Fibroblast of lung (primary cell): ENCODE measurements around the gene MFN2. TPM values are rescaled to one million over a fixed set of nuclear protein-coding genes. Genes with fewer than 3 reads are reported as not detected.

Source experiments
- DNase-seq, 2 donors: peaks; one replicate each; pipeline versions ENCODE4 v3.0.0 to v3.0.0-alpha.2; 2010; ENCODE audit warnings: low read depth in 2 of 2
- H2AFZ ChIP-seq: 2 replicates; pipeline ENCODE4 v1.5.1; 2012; ENCODE audit warnings: low read length, control low read depth, inconsistent platforms
- H3K27ac ChIP-seq: 2 replicates; pipeline ENCODE4 v1.5.1; 2011; ENCODE audit warnings: low read length, control low read depth; ENCODE audit not compliant: insufficient read depth
- H3K27me3 ChIP-seq: 2 replicates; pipeline ENCODE4 v1.5.1; 2011; ENCODE audit warnings: mild to moderate bottlenecking, low read length; ENCODE audit not compliant: control insufficient read depth, insufficient read depth
- H3K36me3 ChIP-seq: 2 replicates; pipeline ENCODE4 v1.5.1; 2011; ENCODE audit warnings: low read length; ENCODE audit not compliant: control insufficient read depth, insufficient read depth
- H3K4me1 ChIP-seq: 2 replicates; pipeline ENCODE4 v1.5.1; 2011; ENCODE audit warnings: low read length; ENCODE audit not compliant: control insufficient read depth, insufficient read depth; ENCODE audit errors: extremely low read depth
- H3K4me2 ChIP-seq: 2 replicates; pipeline ENCODE4 v1.5.1; 2011; ENCODE audit warnings: low read length, control low read depth; ENCODE audit not compliant: insufficient read depth; ENCODE audit errors: extremely low read depth
- H3K4me3 ChIP-seq, 4 experiments: fragments of 200-600 bp in 1 of 4; sonication (generic) in 1 of 4; replicated peaks in 1 of 4; 2 replicates each; pipeline ENCODE4 v1.5.1; 2011 to 2016; ENCODE audit warnings: low read length in 4 of 4, low read depth in 3 of 4, mild to moderate bottlenecking in 3 of 4, control low read depth in 2 of 4, inconsistent platforms in 1 of 4, mixed read lengths in 1 of 4; ENCODE audit not compliant: insufficient read depth in 1 of 4; ENCODE audit errors: control extremely low read depth in 1 of 4
- H3K79me2 ChIP-seq: 2 replicates; pipeline ENCODE4 v1.5.1; 2012; ENCODE audit warnings: mild to moderate bottlenecking, low read length, inconsistent platforms; ENCODE audit not compliant: control insufficient read depth, insufficient read depth
- H3K9ac ChIP-seq: 2 replicates; pipeline ENCODE4 v1.5.1; 2011; ENCODE audit warnings: mild to moderate bottlenecking, low read length, control low read depth; ENCODE audit not compliant: insufficient read depth
- H3K9me3 ChIP-seq: 2 replicates; pipeline ENCODE4 v1.5.1; 2012; ENCODE audit warnings: low read depth, low read length; ENCODE audit not compliant: control insufficient read depth, insufficient read depth
- H4K20me1 ChIP-seq: 2 replicates; pipeline ENCODE4 v1.5.1; 2011; ENCODE audit warnings: low read length; ENCODE audit not compliant: control insufficient read depth, insufficient read depth; ENCODE audit errors: extremely low read depth
- CTCF ChIP-seq, 2 donors: IDR thresholded peaks in 1 of 2; conservative IDR thresholded peaks in 1 of 2; 1 replicate in 1 of 2; 2 replicates in 1 of 2; pipeline ENCODE4 v1.5.1; 2011 to 2012; ENCODE audit warnings: low read length in 2 of 2, control low read depth in 1 of 2, inconsistent platforms in 1 of 2, low read depth in 1 of 2, mild to moderate bottlenecking in 1 of 2
- EZH2 ChIP-seq: IDR thresholded peaks from 2 replicates; pipeline ENCODE4 v1.5.1; 2012; ENCODE audit warnings: low read length, control low read depth, mild to moderate bottlenecking; ENCODE audit errors: missing control alignments
- polyA plus RNA-seq, 2 donors: library from polyadenylated mRNA; depleted of rRNA in 1 of 2; stranded (reverse) in 1 of 2; unstranded in 1 of 2; fragments of >200 nt; gene quantifications; 2 replicates each; pipeline ENCODE4 v1.2.1, GENCODE V29; 2011 to 2012; ENCODE audit warnings: missing spikeins in 1 of 2
- total RNA-seq: library from RNA; depleted of rRNA; stranded (reverse); fragments of >200 nt; gene quantifications from 2 replicates; pipeline ENCODE4 v1.2.1, GENCODE V29; 2014

Gene MFN2
- total and polyA plus RNA-seq, 2 donors (not counting 1 experiment from before 2014, with no cell fraction given): 50.6 to 52.5 TPM

GRCh38 chr1:11990303-11991032, 10.2 kb downstream of the MFN2 start:
- no peak overlapping the region for H3K9ac ChIP-seq
- H3K4me3 ChIP-seq: no peak overlapping the region
- no peak overlapping the region for H3K27ac ChIP-seq
- H3K27me3 ChIP-seq: no peaks in the 10 kb centered on the region
- H2AFZ ChIP-seq: no peak overlapping the region
- no peaks in the 10 kb centered on the region for H3K9me3 ChIP-seq
- H3K4me2 ChIP-seq: no peak overlapping the region
- H3K36me3 ChIP-seq: peaks cover 11% of the 10 kb centered on the region
- H3K79me2 ChIP-seq: peaks cover 10% of the 10 kb centered on the region
- H3K4me1 ChIP-seq: no peaks in the 10 kb centered on the region
- DNase-seq: peak in 1 of 2 donors; percentile 18
- no peaks in the 10 kb centered on the region for H4K20me1 ChIP-seq
- TF ChIP-seq EZH2: no peak
- TF ChIP-seq CTCF (conservative IDR thresholded peaks at IDR 0.05 in 1 of 2, IDR thresholded peaks at IDR 0.05 in 1 of 2; ENCODE audit: low read depth in 1 of 2, low read length in 2 of 2): no peak

GRCh38 chr1:11991969-11992676, 11.9 kb downstream of the MFN2 start:
- H3K4me2 ChIP-seq: no peak overlapping the region
- H3K4me1 ChIP-seq: no peaks in the 10 kb centered on the region
- H3K9ac ChIP-seq: no peak overlapping the region
- H3K27ac ChIP-seq: no peak overlapping the region
- no peak for DNase-seq
- no peaks in the 10 kb centered on the region for H4K20me1 ChIP-seq
- TF ChIP-seq EZH2 (no peak), CTCF (conservative IDR thresholded peaks at IDR 0.05 in 1 of 2, IDR thresholded peaks at IDR 0.05 in 1 of 2; ENCODE audit: low read depth in 1 of 2, low read length in 2 of 2) (no peak)
- peaks cover 3% of the 10 kb centered on the region for H3K79me2 ChIP-seq
- peaks cover 16% of the 10 kb centered on the region for H3K36me3 ChIP-seq
- no peak overlapping the region for H3K4me3 ChIP-seq
- H2AFZ ChIP-seq: no peak overlapping the region
- no peaks in the 10 kb centered on the region for H3K9me3 ChIP-seq
- no peaks in the 10 kb centered on the region for H3K27me3 ChIP-seq

DNA sequence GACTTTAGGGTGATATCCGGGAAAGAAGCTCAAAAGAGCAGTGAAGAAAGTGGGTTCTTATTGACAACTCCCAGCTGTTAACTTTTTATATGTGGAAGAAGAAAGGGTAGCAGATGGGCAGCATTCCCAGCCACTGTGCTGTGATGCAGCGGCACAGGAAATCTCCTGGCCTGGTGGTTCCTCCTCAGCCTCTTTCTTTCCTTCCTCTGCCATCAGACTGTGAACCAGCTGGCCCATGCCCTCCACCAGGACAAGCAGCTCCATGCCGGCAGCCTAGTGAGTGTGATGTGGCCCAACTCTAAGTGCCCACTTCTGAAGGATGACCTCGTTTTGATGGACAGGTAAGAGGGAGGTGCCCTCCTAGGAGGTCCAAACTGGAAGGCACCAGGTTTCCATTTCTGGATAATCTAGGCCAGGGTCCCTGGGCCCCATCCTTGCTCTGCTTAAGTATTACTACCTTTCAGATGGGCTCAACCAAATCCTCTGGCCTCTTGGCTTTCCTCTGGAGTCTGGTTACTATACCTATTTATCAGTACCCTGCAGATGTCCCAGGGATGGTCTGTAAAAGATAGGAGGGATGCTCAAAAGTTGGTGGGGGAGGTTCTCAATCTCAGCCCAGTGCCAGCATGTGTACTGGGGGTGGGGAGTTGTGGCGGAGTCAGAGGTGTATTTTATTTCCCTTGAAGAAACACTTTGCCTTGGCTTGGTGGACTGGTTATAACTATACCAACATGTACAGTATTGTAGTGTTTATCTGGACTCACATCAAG, 17.0 kb downstream of the MFN2 start:
- H3K36me3 ChIP-seq: peaks cover 24% of the 10 kb centered on the region
- H3K4me3 ChIP-seq: no peak overlapping the region
- no peaks in the 10 kb centered on the region for H3K4me1 ChIP-seq
- H3K9ac ChIP-seq: no peak overlapping the region
- H3K27me3 ChIP-seq: no peaks in the 10 kb centered on the region
- H3K4me2 ChIP-seq: no peak overlapping the region
- no peaks in the 10 kb centered on the region for H3K79me2 ChIP-seq
- no peak overlapping the region for H2AFZ ChIP-seq
- no peaks in the 10 kb centered on the region for H4K20me1 ChIP-seq
- no peaks in the 10 kb centered on the region for H3K9me3 ChIP-seq
- no peak for DNase-seq
- no peak overlapping the region for H3K27ac ChIP-seq
- TF ChIP-seq CTCF (conservative IDR thresholded peaks at IDR 0.05 in 1 of 2, IDR thresholded peaks at IDR 0.05 in 1 of 2; ENCODE audit: low read depth in 1 of 2, low read length in 2 of 2) (no peak), EZH2 (no peak)
